ENCODE measurements around the gene ADGRL4.

Gene ADGRL4

DNA sequence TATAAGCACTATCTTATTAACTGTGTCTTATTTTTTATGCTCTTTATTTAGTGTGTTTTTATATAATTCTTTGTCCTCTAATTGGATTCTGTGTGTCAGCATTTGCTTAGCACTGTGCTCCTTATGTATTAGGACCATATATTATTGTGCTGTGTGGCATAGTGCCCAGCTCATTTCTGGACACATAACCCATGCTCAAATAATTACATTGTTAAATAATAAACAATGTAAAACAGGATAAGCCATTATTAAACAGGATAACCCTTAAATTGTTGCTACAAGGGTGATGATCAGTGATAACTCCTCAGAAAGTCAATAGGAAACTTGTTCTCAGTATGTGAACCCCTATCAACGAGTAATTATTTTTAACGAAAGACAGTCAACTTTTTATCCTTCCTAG, 150.4 kb downstream of the ADGRL4 start:
- no peaks in the 10 kb centered on the region for H3K9me3 ChIP-seq
- TF ChIP-seq, protein P1, sequence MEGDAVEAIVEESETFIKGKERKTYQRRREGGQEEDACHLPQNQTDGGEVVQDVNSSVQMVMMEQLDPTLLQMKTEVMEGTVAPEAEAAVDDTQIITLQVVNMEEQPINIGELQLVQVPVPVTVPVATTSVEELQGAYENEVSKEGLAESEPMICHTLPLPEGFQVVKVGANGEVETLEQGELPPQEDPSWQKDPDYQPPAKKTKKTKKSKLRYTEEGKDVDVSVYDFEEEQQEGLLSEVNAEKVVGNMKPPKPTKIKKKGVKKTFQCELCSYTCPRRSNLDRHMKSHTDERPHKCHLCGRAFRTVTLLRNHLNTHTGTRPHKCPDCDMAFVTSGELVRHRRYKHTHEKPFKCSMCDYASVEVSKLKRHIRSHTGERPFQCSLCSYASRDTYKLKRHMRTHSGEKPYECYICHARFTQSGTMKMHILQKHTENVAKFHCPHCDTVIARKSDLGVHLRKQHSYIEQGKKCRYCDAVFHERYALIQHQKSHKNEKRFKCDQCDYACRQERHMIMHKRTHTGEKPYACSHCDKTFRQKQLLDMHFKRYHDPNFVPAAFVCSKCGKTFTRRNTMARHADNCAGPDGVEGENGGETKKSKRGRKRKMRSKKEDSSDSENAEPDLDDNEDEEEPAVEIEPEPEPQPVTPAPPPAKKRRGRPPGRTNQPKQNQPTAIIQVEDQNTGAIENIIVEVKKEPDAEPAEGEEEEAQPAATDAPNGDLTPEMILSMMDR (IDR thresholded peaks at IDR 0.05; ENCODE audit: low read depth, low read length), result no peak
- no peak for DNase-seq

DNA sequence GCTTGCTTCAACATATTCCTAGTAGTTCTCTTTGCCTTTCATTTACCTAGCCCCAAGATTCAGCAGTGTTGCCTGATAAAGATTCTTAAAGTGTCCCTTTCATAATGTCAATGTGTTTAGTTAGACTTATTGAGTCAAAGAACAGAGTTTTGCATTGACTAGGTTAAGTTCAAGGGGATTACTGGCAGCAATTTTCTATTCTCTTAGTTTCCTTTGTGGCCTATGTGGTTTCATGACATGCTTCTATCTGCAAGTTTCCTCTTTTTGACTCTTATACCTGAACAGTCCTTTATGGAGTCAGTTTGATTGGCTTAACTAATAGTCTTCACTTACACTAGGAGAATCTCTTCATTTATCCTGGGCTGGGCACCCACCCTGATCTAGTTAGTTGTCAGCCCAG, 151.3 kb downstream of the ADGRL4 start:
- no peak overlapping the region for H3K4me3 ChIP-seq (ENCODE audit: low read depth, low read length)
- TF ChIP-seq, protein P1 (IDR thresholded peaks at IDR 0.05; ENCODE audit: low read depth, low read length), result no peak
- no peaks in the 10 kb centered on the region for H3K4me1 ChIP-seq
- no peaks in the 10 kb centered on the region for H3K9me3 ChIP-seq
- no peak for DNase-seq
- no peaks in the 10 kb centered on the region for H3K27me3 ChIP-seq
- H3K36me3 ChIP-seq, result no peaks in the 10 kb centered on the region

More for the DNA sequence above, 150.4 kb downstream of the ADGRL4 start:
- H3K27me3 ChIP-seq, result no peaks in the 10 kb centered on the region
- H3K4me3 ChIP-seq (ENCODE audit: low read depth, low read length), result no peak overlapping the region
- no peaks in the 10 kb centered on the region for H3K4me1 ChIP-seq
- no peaks in the 10 kb centered on the region for H3K36me3 ChIP-seq

DNA sequence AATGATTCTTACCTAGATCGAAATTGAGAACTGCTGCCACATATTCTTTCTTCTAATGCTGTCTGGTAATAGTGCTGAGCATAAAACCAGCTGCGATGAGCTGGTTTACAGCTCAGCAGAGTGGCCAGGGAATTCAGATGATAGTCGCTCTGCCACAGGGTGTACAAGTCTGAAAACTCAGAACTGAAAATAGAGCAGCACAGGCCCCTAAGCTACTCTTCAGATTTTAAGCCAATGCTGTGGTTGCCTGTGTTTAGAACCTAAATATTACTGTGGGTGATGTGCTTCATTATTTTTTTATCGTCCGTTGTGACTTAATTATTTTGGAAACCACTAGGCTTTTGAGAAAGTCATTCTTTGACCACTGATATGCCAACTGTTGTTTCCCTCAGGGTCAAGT, 152.0 kb downstream of the ADGRL4 start:
- TF ChIP-seq, protein P1 (IDR thresholded peaks at IDR 0.05; ENCODE audit: low read depth, low read length), result no peak
- H3K36me3 ChIP-seq, result no peaks in the 10 kb centered on the region
- H3K27me3 ChIP-seq, result no peaks in the 10 kb centered on the region
- no peaks in the 10 kb centered on the region for H3K4me1 ChIP-seq
- DNase-seq, result no peak
- no peak overlapping the region for H3K4me3 ChIP-seq (ENCODE audit: low read depth, low read length)
- no peaks in the 10 kb centered on the region for H3K9me3 ChIP-seq

DNA sequence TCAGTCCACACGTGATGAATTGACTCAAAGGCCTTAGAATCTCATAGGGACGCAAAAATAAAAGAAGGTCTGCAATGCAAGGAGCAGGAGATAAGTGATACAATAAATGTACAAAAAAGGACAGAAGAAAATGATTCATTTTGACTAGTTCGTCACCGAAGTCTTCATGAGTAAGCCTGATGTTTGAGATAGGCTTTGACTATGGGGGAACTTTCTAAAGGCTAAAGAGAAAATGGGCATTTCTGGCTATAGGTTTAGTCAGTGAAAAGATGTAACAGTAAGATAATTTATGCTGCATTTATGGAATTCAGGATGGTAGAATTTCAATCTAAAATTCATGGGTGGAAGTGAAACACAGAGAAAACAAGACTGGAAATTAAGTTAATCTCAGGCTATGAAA, 163.0 kb downstream of the ADGRL4 start:
- TF ChIP-seq, protein P1 (IDR thresholded peaks at IDR 0.05; ENCODE audit: low read depth, low read length), result no peak
- Histone ChIP-seq H3K9me3 (no peaks in the 10 kb centered on the region), H3K36me3 (no peaks in the 10 kb centered on the region), H3K27me3 (no peaks in the 10 kb centered on the region), H3K4me1 (no peaks in the 10 kb centered on the region), H3K4me3 (ENCODE audit: low read depth, low read length) (no peak overlapping the region)
- no peak for DNase-seq

DNA sequence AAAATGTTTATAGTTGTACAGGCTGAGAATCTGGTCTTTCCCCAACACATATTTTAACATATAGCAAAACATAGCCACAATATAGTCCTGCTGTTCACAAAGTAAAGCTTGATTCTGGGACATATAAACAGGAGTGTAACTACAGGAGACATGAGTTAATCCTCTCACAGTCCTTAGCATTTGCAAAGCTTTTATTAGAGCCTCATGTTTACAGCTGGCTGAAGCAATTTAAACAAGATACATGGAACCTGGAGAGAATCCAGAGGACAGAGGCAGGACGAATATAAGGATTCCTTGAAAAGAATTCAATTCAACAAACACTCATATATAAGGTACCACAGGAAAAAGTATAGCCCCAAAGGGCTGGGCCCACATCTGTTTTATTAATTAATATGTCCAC, 163.4 kb downstream of the ADGRL4 start:
- no peaks in the 10 kb centered on the region for H3K27me3 ChIP-seq
- no peaks in the 10 kb centered on the region for H3K9me3 ChIP-seq
- no peak for DNase-seq
- no peak overlapping the region for H3K4me3 ChIP-seq (ENCODE audit: low read depth, low read length)
- no peaks in the 10 kb centered on the region for H3K4me1 ChIP-seq
- no peaks in the 10 kb centered on the region for H3K36me3 ChIP-seq
- TF ChIP-seq, protein P1 (IDR thresholded peaks at IDR 0.05; ENCODE audit: low read depth, low read length), result no peak

DNA sequence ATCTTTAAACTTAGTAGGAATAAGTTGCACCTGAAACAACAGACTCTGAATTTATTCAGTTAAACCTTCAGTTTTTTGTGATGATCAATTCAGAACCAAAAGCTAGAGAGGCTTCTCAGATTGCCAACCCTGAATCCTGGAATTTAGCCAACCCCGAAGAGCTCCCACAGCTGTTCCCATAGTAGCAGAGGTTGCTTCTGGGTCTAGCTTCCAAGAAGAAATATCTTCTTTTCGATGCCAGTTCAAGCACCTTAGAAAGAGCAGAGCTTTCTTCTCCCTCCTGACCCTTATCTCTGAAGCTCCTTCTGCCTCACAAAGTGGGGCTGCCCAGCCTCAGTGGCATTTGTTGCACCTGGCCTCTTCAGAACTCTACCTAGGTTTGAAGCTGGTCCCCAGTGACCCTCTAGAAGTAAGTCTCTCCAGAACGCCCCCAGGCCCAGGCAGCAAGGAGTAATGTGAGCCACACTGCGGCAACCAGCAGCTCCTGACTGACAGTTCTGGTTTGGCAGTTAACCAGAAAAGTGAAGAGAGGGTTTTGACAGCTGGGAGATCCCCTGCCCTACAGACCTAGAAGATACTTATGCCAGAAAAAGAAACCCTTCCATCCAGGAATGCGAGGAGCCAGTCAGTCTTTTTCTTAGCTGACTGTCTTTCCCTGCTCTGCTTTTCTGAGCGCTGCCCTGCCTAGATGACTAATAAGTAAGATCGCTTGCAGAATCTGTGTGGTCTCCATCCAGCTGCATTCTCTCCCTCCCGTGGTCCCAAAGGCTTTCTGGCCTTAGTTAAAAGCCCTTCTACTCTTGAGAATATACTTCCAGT, 165.9 kb downstream of the ADGRL4 start:
- DNase-seq, result no peak
- Histone ChIP-seq H3K36me3 (no peaks in the 10 kb centered on the region), H3K4me1 (no peaks in the 10 kb centered on the region), H3K4me3 (ENCODE audit: low read depth, low read length) (no peak overlapping the region), H3K9me3 (no peaks in the 10 kb centered on the region), H3K27me3 (no peaks in the 10 kb centered on the region)
- TF ChIP-seq, protein P1 (IDR thresholded peaks at IDR 0.05; ENCODE audit: low read depth, low read length), result no peak
